Measurements from ENCODE around the gene USP17L18.
"Not testable (repeated sequence)": the region's sequence is repeated elsewhere in the genome, so short reads cannot be mapped to it uniquely, and the experiment has no call there.

USP17L18 gene, protein sequence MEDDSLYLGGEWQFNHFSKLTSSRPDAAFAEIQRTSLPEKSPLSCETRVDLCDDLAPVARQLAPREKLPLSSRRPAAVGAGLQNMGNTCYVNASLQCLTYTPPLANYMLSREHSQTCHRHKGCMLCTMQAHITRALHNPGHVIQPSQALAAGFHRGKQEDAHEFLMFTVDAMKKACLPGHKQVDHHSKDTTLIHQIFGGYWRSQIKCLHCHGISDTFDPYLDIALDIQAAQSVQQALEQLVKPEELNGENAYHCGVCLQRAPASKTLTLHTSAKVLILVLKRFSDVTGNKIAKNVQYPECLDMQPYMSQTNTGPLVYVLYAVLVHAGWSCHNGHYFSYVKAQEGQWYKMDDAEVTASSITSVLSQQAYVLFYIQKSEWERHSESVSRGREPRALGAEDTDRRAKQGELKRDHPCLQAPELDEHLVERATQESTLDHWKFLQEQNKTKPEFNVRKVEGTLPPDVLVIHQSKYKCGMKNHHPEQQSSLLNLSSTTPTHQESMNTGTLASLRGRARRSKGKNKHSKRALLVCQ

GRCh38 chr4:9247953-9248680 lies at the start of gene USP17L18:
USP17L18 (plus strand) TSS chr4:9248630; CDS start chr4:9248630, 0 bp downstream.
- FAIRE-seq: not testable (repeated sequence)

GRCh38 chr4:9210357-9210756 lies 38.1 kb upstream of the USP17L18 start, which contains the start of gene USP17L10:
USP17L10 (plus strand) TSS chr4:9210657; CDS start chr4:9210657, 0 bp downstream.
- DNase-seq (ENCODE audit: low spot score); FAIRE-seq: not testable (repeated sequence)

More at GRCh38 chr4:9247953-9248680, at the start of gene USP17L18:
- DNase-seq (ENCODE audit: low spot score): not testable (repeated sequence)

DNA sequence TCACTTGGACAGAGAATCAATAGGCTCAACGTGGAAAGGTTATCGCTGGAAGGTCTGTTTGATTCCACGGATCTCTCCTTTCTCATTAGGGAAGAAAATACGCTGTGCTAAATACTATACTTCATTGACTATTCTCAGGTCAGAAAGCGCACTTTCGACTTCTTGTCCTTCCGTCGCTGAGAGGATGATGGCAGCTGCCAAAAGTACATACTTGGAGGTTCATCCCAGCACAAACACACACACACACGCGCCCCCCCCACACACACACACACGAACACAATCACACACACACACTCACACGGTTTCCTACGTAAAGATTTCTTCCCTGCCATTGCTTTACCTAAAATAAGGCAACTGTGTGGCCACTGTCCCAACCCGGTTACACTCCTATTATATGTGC lies 33.7 kb upstream of the USP17L18 start:
- DNase-seq (ENCODE audit: low spot score); FAIRE-seq: not testable (repeated sequence)

DNA sequence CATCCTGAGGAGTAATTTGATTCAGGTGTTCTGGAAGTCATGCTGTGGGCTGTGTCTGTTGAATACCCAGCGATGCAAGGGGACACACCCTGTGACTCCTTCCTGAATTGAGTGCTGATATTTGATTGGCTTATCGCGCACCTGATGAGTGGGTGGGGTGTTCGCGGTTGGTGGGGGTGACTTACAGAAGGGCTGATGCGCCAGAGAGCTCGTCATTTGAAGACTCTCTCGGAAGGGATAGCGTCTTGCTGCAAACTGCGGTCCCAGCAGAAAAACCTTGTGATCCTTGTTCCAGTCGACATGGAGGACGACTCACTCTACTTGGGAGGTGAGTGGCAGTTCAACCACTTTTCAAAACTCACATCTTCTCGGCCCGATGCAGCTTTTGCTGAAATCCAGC lies 33.3 kb upstream of the USP17L18 start, which contains the start of gene USP17L11:
TSS of gene USP17L11 (plus strand) at position 301 of the 400 bp plus-strand sequence. CDS start at position 301, 0 bp downstream.
- not testable (repeated sequence) for FAIRE-seq; DNase-seq (ENCODE audit: low spot score)

DNA sequence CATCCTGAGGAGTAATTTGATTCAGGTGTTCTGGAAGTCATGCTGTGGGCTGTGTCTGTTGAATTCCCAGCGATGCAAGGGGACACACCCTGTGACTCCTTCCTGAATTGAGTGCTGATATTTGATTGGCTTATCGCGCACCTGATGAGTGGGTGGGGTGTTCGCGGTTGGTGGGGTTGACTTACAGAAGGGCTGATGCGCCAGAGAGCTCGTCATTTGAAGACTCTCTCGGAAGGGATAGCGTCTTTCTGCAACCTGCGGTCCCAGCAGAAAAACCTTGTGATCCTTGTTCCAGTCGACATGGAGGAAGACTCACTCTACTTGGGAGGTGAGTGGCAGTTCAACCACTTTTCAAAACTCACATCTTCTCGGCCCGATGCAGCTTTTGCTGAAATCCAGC lies 28.6 kb upstream of the USP17L18 start, which contains the start of gene USP17L12:
TSS of gene USP17L12 (plus strand) at position 301 of the 400 bp plus-strand sequence. CDS start at position 301, 0 bp downstream.
- not testable (repeated sequence) for FAIRE-seq; DNase-seq (ENCODE audit: low spot score)

DNA sequence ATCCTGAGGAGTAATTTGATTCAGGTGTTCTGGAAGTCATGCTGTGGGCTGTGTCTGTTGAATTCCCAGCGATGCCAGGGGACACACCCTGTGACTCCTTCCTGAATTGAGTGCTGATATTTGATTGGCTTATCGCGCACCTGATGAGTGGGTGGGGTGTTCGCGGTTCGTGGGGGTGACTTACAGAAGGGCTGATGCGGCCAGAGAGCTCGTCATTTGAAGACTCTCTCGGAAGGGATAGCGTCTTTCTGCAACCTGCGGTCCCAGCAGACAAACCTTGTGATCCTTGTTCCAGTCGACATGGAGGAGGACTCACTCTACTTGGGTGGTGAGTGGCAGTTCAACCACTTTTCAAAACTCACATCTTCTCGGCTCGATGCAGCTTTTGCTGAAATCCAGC lies 23.8 kb upstream of the USP17L18 start, which contains the start of gene USP17L13:
TSS of gene USP17L13 (plus strand) at position 301 of the 400 bp plus-strand sequence. CDS start at position 301, 0 bp downstream.
- DNase-seq (ENCODE audit: low spot score); FAIRE-seq: not testable (repeated sequence)

GRCh38 chr4:9230249-9230648 lies 18.2 kb upstream of the USP17L18 start:
- not testable (repeated sequence) for FAIRE-seq; DNase-seq (ENCODE audit: low spot score)

GRCh38 chr4:9234085-9234484 lies 14.3 kb upstream of the USP17L18 start, which contains the start of gene USP17L15:
USP17L15 (plus strand) TSS chr4:9234385; CDS start chr4:9234385, 0 bp downstream.
- DNase-seq (ENCODE audit: low spot score); FAIRE-seq: not testable (repeated sequence)

- FAIRE-seq; DNase-seq (ENCODE audit: low spot score): not testable (repeated sequence)
Observed at GRCh38 chr4:9238461-9238860, 10.0 kb upstream of the USP17L18 start.

- not testable (repeated sequence) for DNase-seq (ENCODE audit: low spot score); FAIRE-seq
Observed at GRCh38 chr4:9243579-9243978, 4.9 kb upstream of the USP17L18 start, which contains the start of gene USP17L17. USP17L17 (plus strand) TSS chr4:9243879; CDS start chr4:9243879, 0 bp downstream.

DNA sequence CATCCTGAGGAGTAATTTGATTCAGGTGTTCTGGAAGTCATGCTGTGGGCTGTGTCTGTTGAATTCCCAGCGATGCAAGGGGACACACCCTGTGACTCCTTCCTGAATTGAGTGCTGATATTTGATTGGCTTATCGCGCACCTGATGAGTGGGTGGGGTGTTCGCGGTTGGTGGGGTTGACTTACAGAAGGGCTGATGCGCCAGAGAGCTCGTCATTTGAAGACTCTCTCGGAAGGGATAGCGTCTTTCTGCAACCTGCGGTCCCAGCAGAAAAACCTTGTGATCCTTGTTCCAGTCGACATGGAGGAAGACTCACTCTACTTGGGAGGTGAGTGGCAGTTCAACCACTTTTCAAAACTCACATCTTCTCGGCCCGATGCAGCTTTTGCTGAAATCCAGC lies 4.6 kb downstream of the USP17L18 start, which contains the start of gene USP17L19:
TSS of gene USP17L19 (plus strand) at position 301 of the 400 bp plus-strand sequence. CDS start at position 301, 0 bp downstream.
- not testable (repeated sequence) for FAIRE-seq

DNA sequence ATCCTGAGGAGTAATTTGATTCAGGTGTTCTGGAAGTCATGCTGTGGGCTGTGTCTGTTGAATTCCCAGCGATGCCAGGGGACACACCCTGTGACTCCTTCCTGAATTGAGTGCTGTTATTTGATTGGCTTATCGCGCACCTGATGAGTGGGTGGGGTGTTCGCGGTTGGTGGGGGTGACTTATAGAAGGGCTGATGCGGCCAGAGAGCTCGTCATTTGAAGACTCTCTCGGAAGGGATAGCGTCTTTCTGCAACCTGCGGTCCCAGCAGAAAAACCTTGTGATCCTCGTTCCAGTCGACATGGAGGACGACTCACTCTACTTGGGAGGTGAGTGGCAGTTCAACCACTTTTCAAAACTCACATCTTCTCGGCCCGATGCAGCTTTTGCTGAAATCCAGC lies 9.4 kb downstream of the USP17L18 start, which contains the start of gene USP17L20:
TSS of gene USP17L20 (plus strand) at position 301 of the 400 bp plus-strand sequence. CDS start at position 301, 0 bp downstream.
- not testable (repeated sequence) for FAIRE-seq

More for the DNA sequence above, 4.6 kb downstream of the USP17L18 start, which contains the start of gene USP17L19:
- not testable (repeated sequence) for DNase-seq (ENCODE audit: low spot score)

DNA sequence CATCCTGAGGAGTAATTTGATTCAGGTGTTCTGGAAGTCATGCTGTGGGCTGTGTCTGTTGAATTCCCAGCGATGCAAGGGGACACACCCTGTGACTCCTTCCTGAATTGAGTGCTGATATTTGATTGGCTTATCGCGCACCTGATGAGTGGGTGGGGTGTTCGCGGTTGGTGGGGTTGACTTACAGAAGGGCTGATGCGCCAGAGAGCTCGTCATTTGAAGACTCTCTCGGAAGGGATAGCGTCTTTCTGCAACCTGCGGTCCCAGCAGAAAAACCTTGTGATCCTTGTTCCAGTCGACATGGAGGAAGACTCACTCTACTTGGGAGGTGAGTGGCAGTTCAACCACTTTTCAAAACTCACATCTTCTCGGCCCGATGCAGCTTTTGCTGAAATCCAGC lies 14.1 kb downstream of the USP17L18 start, which contains the start of gene USP17L21:
TSS of gene USP17L21 (plus strand) at position 301 of the 400 bp plus-strand sequence. CDS start at position 301, 0 bp downstream.
- not testable (repeated sequence) for FAIRE-seq; DNase-seq (ENCODE audit: low spot score)

More for the DNA sequence above, 9.4 kb downstream of the USP17L18 start, which contains the start of gene USP17L20:
- DNase-seq (ENCODE audit: low spot score): not testable (repeated sequence)

GRCh38 chr4:9267319-9267718 lies 18.9 kb downstream of the USP17L18 start, which contains the start of gene USP17L22:
USP17L22 (plus strand) TSS chr4:9267619; CDS start chr4:9267619, 0 bp downstream.
- DNase-seq (ENCODE audit: low spot score); FAIRE-seq: not testable (repeated sequence)

DNA sequence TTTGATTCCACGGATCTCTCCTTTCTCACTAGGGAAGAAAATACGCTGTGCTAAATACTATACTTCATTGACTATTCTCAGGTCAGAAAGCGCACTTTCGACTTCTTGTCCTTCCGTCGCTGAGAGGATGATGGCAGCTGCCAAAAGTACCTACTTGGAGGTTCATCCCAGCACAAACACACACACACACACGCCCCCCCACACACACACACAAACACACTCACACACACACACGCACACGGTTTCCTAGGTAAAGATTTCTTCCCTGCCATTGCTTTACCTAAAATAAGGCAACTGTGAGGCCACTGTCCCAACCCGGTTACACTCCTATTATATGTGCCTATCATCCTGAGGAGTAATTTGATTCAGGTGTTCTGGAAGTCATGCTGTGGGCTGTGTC lies 23.3 kb downstream of the USP17L18 start:
- not testable (repeated sequence) for DNase-seq (ENCODE audit: low spot score)

More for the DNA sequence above, 23.3 kb downstream of the USP17L18 start:
- not testable (repeated sequence) for FAIRE-seq
